Activated CD4-positive, alpha-beta T cell treated with anti-CD3 and anti-CD28 coated beads, Interleukin-10, Interleukin-2, amounts not matched to agents 100 ng/mL and 50 ng/mL, durations not matched to agents 16 hours and 8 hours (primary cell): ENCODE results near the gene TRIM22.
"Not testable (repeated sequence)": the region's sequence is repeated elsewhere in the genome, so short reads cannot be mapped to it uniquely, and the experiment has no call there.

Experiments
- DNase-seq: peaks from one replicate; pipeline ENCODE4 v3.0.0-alpha.2; 2020

TRIM22 gene, protein sequence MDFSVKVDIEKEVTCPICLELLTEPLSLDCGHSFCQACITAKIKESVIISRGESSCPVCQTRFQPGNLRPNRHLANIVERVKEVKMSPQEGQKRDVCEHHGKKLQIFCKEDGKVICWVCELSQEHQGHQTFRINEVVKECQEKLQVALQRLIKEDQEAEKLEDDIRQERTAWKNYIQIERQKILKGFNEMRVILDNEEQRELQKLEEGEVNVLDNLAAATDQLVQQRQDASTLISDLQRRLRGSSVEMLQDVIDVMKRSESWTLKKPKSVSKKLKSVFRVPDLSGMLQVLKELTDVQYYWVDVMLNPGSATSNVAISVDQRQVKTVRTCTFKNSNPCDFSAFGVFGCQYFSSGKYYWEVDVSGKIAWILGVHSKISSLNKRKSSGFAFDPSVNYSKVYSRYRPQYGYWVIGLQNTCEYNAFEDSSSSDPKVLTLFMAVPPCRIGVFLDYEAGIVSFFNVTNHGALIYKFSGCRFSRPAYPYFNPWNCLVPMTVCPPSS

DNA sequence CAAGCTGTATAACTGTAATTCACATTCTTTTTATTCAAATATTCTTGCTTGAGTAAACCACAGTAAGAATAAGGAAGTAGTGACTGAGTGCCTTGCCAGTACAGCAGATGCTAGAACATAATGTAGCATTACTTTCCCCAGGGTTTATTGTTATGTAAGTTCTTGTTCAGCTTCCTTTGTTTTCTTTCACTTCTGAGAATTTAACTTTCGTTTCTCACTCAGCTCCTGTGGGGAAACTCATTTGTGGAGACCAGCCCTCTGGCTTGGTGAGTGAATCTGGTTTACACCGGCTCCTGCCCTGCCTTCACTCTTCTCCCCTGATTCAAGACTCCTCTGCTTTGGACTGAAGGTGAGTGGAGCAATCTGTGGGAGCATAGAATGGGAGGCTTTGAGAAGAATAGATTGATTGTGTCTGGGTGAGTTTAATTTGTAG lies at the start of gene TRIM22:
TSS of gene TRIM22 (plus strand) at position 240 of the 433 bp plus-strand sequence. CDS start 6,443 bp downstream, outside the sequence.
- peak; percentile 86 for DNase-seq

DNA sequence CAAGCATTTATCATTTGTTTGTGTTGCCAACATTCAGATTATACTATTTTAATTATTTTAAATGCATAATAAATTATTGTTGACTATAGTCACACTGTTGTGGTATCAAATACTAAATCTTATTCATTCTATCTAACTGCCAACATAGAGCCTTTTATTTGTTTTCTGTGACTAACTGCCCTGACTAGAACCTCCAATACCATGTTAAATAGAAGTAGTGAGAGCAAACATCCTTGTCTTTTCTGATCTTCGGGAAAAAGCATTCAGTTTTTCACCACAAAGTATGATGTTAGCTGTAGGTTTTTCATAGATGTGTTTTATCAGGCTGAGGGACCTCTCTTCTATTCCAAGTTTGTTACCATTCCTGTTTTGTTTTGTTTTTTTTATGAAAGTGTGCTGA lies 49.6 kb upstream of the TRIM22 start:
- DNase-seq = no peak

DNA sequence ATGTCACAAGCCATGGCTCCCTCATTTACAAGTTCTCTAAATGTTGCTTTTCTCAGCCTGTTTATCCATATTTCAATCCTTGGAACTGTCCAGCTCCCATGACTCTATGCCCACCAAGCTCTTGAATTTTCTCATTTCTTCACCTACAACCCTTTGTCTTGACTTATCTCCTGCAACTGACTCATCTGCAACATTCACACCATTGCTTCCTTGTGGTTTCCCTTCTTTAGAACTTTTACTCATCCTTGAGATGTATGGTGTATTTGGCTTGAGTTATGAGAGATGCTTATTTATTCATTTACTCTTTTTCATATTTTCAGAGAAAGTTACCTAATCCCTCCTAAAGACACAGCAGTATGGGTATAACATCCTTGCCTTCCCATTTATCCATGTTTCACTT lies 46.0 kb upstream of the TRIM22 start:
- DNase-seq = peak; percentile 45

DNA sequence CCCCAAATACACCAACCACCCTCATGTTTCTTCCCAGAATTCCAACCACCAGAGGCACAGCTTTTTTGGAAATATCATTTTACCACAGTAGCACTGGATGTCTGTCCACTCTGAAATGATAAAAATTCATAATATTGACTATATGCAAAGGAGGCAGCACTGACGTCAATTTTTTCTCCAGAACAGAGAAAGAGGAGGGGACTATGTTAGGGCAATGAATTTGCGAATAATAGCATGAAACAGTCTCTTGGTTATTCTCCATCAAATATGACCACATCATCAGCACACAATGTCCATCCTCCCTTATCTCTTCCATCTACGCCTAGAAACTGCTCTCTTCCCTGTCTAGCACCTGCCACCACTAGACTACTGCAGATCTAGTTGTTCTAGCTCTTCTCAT lies 43.5 kb upstream of the TRIM22 start:
- DNase-seq = no peak

DNA sequence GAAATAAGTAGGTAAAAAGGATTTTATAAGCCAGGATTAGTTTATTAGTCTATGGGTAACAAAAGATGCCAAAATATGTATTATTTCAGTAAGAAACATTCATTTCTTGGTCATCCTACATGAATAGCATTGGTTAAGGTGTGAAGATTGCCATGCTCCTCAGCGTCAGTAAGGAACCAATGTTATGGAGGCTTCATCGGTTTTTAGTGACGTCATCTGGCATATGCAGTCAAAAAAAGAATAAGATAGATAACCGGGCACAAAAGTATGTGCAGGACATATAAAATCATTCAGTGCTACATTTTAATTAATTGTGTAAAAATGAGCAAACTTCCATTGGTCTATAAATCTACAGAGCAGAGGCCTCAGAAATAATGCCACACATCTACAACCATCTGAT lies 34.1 kb upstream of the TRIM22 start:
- DNase-seq = no peak

DNA sequence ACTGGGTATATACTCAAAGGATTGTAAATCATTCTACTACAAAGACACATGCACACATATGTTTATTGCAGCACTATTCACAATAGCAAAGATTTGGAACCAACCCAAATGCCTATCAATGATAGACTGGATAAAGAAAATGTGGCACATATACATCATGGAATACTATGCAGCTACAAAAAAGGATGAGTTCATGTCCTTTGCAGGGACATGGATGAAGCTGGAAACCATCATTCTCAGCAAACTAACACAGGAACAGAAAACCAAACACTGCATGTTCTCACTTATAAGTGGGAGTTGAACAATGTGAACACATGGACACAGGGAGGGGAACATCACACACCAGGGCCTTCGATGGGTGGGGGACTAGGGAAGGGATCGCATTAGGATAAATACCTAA lies 32.6 kb upstream of the TRIM22 start:
- not testable (repeated sequence) for DNase-seq

DNA sequence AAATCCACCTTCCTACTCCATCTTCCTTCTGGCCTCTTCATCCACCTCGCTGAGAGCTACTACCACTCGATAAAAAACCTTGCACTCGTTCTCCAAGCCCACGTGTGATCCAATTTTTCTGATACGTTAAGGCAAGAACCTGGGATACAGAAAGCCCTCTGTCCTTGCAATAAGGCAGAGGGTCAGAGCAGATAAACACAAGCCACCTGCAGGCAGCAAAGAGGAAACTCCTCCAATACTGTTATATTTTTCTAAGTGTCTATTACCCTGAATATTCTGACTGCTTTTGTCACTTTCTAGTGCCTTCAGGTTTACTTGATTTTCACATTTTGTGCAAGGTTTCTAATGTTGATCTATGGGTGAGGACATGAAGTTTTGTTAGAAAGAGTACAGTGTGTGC lies 31.3 kb upstream of the TRIM22 start:
- DNase-seq = no peak

DNA sequence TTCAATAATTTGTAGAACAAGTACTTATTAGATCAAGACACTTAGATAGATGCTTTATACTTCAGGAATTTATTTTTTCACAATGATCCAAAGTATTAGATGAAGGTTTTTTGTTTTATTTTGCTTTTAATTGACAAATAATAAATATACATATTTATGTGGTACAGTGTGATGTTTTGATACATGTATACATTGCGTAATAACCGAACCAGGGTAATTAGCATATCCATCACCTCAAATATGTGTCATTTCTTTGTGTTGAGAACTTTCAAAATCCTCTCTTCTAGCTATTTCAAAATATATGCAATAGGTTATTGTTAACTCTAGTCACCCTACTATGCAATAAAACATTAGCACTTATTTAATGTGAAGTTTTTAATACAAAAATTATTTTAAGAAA lies 26.1 kb upstream of the TRIM22 start:
- DNase-seq = no peak

DNA sequence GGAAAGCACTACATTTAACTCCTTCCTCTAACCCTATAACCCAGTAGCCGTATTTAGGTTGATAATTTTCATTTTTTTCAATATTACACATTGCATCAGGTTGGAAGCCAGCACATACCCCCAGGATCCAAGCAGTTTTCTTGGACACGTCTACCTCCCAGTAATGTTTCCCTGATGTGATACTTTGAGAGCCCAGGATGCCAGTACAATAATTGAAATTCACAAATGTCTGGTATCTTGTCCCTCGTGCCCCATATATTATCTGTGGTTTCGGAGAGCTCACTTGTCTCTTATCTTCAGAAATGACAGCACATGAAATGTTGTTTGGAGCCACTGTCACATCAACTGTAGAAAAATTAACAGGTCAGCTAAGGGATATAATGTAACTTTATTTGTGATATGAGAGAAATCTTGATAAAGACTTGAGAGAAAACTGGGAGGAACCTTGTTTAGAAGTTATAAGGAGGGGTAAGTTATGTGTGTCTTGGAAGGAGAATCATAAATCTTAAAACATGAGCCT lies 24.5 kb upstream of the TRIM22 start:
- DNase-seq = no peak

DNA sequence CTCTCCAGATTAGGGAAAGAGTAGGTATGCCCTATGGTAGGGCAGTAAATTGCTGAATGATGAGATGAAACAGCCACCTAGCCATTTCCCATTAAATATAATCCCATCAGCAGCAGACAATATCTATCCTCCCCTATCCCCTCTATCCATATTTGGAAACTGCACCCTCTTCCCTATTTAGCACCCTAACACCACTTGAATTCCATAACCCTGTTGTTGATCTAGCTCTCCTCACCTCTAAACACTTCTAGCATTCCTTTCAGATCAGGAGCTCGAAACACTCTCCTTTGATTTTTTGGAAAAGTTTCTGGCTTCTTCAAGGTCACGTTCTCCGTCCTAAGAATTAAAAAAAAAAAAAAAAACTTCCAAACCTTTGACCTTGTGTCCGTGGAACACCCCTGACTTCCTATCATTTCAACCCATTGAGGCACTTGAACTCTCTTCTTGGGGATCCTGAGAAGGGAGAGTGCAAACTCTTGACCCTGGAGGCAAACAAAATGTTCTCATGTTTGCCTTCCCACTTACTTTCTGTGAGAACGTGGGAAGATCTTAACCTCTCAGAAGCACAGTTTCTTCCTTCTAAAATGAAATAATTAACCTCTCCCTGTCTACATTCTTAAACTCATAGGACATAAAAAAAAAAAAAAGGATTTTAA lies 23.7 kb upstream of the TRIM22 start:
- DNase-seq = no peak

DNA sequence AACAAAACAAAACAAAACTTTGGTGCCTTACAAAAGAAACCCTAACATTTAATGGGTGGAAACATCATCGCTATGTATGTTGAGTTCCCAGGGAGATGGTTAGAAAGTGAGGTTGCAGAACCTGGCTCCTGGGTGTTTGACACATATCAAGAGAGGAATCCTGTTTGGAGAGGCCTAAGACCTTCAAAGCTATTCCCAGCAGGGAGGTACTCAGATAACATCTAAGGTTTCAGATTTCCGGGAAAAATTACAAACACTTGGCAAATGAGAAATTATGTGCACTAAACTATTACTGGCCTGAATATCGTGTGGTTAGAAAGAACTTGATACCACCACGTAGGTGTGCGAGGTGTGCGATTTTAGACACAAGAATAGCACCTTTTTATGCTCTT lies 23.2 kb upstream of the TRIM22 start:
- no peak for DNase-seq

DNA sequence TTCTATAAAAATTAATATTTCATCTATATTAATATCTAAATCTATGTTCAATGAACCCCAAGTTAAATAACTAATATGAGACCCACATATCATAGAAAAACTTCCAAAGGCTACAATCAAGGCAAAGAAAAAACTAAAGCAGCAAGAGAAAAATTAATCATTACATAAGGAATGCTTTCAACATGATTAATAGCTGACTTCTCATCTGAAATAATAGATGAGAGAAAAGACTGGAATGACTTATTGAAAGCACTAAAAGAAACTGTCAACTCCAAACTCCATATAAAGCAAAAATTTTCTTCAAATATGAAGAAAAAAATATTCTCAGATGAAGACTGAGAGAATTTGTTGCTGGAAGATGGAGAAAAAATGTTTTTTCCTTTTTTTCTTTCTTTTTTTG lies 17.8 kb upstream of the TRIM22 start:
- no peak for DNase-seq

DNA sequence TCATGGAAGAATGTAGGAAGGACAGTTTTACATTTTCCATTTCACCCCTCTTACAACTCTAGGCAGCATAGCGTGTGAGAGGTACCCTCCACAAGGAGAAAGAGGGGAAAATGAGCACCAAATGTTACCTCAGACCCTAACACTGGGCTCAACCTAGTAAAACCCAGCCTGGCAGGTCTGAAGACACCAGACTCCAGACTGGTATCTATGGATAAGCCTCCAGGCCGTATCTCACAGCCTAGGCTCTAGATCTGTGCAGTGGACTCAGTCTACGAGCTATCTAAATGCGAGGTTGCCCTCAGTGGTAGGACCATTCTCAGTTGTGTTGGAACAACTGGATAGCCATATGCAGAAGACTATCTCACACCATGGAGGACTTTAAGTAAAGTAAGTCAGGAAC lies 15.2 kb upstream of the TRIM22 start:
- DNase-seq = no peak

DNA sequence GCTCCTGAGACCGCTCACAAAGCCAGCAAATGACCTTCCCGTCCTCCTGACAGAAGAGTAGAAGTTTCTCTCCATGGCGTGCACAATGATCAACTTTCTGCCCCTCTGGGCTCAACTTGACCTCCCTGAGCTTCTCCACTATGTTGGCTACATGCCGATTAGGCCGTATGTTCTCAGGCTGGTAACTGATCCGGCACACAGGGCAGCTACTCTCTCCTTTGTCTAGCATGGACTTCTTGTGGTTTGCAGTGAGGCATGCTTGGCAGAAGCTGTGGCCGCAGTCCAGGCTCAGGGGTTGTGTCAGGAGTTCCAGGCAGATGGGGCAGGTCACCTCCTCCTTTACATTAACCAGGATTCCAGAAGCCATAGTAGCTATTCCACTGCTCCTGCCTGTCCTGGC lies 9.8 kb upstream of the TRIM22 start:
- DNase-seq = no peak

DNA sequence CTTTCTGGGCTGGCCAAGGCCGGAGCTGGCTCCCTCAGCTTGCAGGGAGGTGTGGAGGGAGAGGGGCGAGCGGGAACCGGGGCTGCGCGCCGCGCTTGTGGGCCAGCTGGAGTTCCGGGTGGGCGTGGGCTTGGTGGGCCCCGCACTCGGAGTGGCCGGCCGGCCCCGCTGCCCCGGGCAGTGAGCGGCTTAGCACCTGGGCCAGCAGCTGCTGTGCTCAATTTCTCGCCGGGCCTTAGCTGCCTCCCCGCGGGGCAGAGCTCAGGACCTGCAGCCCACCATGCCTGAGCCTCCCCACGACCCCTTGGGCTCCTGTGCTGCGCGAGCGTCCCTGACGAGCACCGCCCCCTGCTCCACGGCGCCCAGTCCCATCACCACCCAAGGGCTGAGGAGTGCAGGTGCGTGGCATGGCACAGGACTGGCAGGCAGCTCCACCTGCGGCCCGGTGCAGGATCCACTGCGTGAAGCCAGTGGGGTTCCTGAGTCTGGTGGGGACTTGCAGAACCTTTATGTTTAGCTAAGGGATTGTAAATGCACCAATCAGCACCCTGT lies 6.6 kb upstream of the TRIM22 start:
- DNase-seq = not testable (repeated sequence)

DNA sequence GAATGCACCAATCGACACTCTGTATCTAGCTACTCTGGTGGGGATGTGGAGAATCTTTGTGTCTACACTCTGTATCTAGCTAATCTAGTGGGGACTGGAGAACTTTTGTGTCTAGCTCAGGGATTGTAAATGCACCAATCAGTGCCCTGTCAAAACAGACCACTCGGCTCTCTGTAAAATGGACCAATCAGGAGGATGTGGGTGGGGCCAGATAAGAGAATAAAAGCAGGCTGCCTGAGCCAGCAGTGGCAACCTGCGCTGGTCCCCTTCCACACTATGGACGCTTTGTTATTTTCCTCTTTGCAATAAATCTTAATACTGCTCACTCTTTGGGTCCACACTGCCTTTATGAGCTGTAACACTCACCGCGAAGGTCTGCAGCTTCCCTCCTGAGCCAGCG lies 6.0 kb upstream of the TRIM22 start:
- peak; percentile 39 for DNase-seq

DNA sequence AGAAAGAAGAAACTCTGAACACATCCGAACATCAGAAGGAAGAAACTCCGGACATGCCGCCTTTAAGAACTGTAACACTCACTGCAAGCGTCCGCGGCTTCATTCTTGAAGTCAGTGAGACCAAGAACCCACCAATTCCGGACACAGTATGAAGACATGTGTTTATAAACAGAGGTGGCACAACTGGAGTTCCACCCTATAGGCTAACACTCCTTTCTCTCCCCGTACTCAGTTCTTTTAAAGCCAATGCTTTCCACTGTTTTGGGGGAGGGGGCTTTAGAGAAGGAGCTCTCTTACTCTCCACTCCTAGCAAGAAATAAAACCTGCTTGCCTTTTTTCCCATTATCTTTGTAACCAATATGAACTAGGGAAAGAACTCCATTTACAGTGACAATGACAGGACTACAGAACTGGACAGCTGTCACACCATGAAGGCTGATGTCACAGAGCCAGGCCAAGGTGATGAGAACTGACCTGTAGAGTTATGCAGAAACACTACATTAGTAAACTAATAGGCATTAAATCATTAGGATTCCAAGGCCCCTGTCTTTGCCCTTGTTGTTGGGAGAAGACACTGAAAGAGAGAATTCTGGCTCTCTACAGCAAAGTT lies 5.4 kb upstream of the TRIM22 start:
- no peak for DNase-seq

DNA sequence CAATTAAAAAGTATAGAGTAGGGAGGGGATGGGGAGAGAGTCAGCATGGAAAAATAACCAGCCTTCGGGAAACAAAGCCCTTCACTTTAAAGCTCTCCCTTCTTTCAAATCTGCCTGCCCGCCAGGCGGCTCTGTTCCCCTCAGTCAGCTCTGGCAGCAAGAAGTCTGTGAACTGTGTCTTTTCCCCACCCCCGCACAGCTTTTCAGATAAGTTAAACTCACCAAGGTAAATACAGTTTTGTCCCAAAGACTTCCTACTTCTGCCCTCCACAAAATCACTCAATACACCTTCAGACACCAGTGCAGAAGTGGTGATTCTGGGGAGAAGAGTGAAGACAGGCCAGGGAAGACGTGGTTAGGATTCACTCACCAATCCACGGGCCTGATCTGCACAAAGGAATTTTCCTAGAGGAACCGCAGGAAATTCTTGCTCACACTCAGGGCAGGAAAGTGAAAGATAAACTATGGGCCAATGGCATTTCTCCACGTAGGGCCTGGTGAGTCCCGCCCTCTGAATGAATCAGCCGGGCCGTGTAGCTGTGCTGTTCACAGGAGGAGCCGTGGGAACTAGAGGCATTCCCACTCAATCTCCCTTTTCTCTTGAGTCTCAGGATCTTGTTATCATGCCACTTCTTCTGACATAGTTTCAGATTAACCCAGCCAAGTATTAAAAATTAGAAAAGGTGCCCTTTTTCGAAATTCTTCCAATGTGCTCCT lies 4.8 kb upstream of the TRIM22 start, which contains the start of gene TRIM5:
TSS of gene TRIM5 (minus strand) at position 429 of the 717 bp plus-strand sequence. CDS start 4,897 bp downstream, outside the sequence.
- peak; percentile 85 for DNase-seq

DNA sequence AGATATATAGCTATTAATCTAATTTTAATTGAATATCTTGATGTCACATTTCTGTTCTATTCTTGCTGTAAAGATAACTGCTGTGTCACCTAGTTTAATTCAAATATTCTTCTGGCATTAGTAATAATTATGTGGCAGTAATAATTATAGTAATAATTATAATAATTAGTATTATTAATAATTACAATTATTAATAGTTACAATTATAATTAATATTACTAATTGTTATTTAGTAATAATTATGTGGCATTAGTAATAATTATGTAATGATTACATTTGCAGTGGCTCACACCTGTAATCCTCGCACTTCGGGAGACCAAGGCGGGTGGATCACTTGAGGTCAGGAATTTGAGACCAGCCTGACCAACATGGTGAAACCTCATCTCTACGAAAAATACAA lies 3.2 kb upstream of the TRIM22 start:
- DNase-seq = no peak

DNA sequence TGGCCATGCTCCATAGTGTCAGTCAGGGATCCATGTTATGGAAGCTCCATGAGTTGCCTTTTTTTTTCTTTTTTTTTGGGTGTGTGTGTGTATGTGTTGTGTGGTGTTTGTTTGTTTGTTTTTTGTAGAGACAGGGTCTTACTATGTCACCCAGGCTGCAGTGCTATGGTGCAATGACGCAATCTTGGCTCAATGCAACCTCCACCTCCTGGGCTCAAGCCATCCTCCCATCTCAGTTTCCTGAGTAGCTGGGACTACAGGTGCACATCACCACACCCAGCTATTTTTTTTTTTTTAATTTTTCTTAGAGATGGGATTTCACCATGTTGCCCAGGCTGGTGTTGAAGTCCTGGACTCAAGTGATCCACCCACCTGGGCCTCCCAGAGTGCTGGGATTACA lies 1.1 kb upstream of the TRIM22 start:
- no peak for DNase-seq

DNA sequence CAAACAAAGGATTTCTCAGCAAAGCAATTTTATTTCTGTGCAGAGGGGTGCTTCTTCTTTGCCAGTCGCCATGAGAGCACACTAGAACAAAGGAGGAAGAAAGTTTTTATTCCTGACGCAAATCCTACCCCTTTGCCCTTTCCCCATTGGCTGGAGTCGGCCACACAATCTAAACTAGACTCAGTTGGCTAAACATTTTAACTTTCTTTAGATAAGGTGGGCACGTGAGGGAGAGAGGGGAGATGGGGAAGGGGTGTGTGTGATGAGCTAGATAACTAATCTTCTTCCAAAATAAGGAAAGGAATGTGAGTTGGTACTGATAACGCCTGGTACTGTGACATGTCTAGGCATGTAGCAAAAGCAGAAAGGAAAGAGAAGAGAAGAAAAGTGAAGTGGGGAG lies 626 bp downstream of the TRIM22 start:
- DNase-seq = no peak

DNA sequence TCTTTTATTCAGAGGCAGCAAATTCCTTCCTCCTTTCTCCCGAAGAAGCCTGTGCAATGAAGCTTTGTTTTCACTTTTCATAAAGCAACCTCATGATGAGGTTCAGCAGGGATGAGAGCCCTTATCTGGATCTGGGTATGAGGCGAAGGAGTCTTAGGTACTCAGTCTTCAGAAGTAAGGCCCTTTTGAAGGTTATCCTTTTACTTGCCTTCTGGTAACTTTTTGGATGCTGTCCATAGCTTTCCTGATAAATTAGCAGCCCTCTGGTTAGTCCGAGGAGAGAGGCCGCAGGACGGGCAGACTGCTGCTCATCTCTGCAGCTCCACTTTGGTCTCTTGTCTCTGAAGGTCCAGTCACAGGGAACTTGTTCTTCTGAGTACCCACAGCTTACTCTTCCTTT lies 1.1 kb downstream of the TRIM22 start:
- DNase-seq = no peak
